Fibroblast of villous mesenchyme (primary cell): ENCODE data around the gene TSEN2. TPM values are rescaled to one million over a fixed set of nuclear protein-coding genes. Genes with fewer than 3 reads are reported as not detected.
A peak's percentile ranks its signal among the peaks of the same experiment; 100 is the strongest.

Source experiments
- DNase-seq: peaks from one replicate; pipeline ENCODE4 v3.0.0-alpha.2; 2010; ENCODE audit warnings: low read depth
- H3K4me3 ChIP-seq: 2 replicates; pipeline ENCODE4 v1.5.1; 2011; ENCODE audit warnings: low read depth, mild to moderate bottlenecking, low read length
- CTCF ChIP-seq: IDR thresholded peaks from 2 replicates; pipeline ENCODE4 v1.5.1; 2012; ENCODE audit warnings: low read depth, mild to moderate bottlenecking, low read length; ENCODE audit not compliant: insufficient read depth
- total RNA-seq: library from RNA; depleted of rRNA; stranded (reverse); fragments of >200 nt; gene quantifications from 2 replicates; pipeline ENCODE4 v1.2.3, GENCODE V29; 2012

The TSEN2 gene
- total RNA-seq, 1 donor, result 17.3 TPM

GRCh38 chr3:12479919-12480427 is 4.3 kb upstream of the TSEN2 start:
- no peak overlapping the region for H3K4me3 ChIP-seq
- DNase-seq, result peak; percentile 54
- peak; percentile 67 for TF ChIP-seq CTCF

- DNase-seq, result no peak
- no peak overlapping the region for H3K4me3 ChIP-seq
- no peak for TF ChIP-seq CTCF
These were observed 870 bp upstream of the TSEN2 start for GRCh38 chr3:12483410-12483809.

- no peak for DNase-seq
- peak overlapping the region; percentile 88 for H3K4me3 ChIP-seq
- no peak for TF ChIP-seq CTCF
These were observed 445 bp upstream of the TSEN2 start for GRCh38 chr3:12483872-12484197.

- DNase-seq, result no peak
- no peak for TF ChIP-seq CTCF
- peak overlapping the region; percentile 88 for H3K4me3 ChIP-seq
These were observed 675 bp downstream of the TSEN2 start for GRCh38 chr3:12484983-12485327.

- no peak for TF ChIP-seq CTCF
- no peak overlapping the region for H3K4me3 ChIP-seq
- no peak for DNase-seq
These were observed 1.7 kb downstream of the TSEN2 start for GRCh38 chr3:12486001-12486400.

GRCh38 chr3:12486916-12487315 is 2.6 kb downstream of the TSEN2 start:
- no peak for TF ChIP-seq CTCF
- no peak overlapping the region for H3K4me3 ChIP-seq
- DNase-seq, result no peak

- DNase-seq, result no peak
- TF ChIP-seq CTCF, result no peak
- H3K4me3 ChIP-seq, result no peak overlapping the region
These were observed 3.1 kb downstream of the TSEN2 start for GRCh38 chr3:12487336-12487735.
